Measurements from ENCODE around the gene SMPD3.

The SMPD3 gene

DNA sequence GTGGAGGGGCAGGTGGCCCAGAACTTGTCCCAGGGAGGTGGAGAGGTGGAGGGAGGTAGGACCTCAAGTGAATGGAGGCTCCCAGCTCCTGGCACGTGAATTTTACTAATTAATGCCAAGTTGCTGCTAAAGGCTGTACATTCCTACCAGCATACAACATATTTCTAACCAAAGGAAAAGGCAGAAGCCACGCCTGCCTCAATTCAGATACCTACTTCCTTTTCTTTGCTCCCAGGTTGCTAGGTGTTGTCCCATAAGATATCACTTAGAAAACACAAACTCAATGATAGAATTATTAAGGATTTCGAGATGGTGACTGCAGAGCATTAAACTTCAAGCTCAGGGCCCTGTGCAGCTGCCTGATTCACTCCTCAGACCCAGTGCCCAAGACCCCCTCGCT is 20.5 kb upstream of the SMPD3 start:
- Histone ChIP-seq H4K20me1 (ENCODE audit: insufficient read depth, low read length, poor library complexity, severe bottlenecking) (no peaks in the 10 kb centered on the region), H3K4me2 (ENCODE audit: low read depth, low read length, poor library complexity, severe bottlenecking) (no peak overlapping the region), H3K9me3 (ENCODE audit: insufficient read depth, low read depth, low read length) (no peaks in the 10 kb centered on the region), H3K27me3 (ENCODE audit: insufficient read depth, low read length, poor library complexity, severe bottlenecking) (no peaks in the 10 kb centered on the region), H3K9ac (ENCODE audit: low read depth, low read length, poor library complexity, severe bottlenecking) (no peak overlapping the region), H3F3A (ENCODE audit: low read depth) (no peaks in the 10 kb centered on the region), H3K36me3 (ENCODE audit: insufficient read depth, low read length) (no peaks in the 10 kb centered on the region), H3K79me2 (ENCODE audit: insufficient read depth, low read length) (no peaks in the 10 kb centered on the region), H2AFZ (ENCODE audit: low read length) (no peak overlapping the region), H3K9me2 (replicated peaks; ENCODE audit: low read depth, low read length) (no peaks in the 10 kb centered on the region), H3K4me3 (ENCODE audit: low read length, poor library complexity, severe bottlenecking) (no peak overlapping the region), H3K4me1 (ENCODE audit: insufficient read depth, low read length, poor library complexity, severe bottlenecking) (no peaks in the 10 kb centered on the region)
- no peak for TF ChIP-seq EZH2phosphoT487 (IDR thresholded peaks at IDR 0.05; ENCODE audit: borderline replicate concordance)
- TF ChIP-seq, protein P1, sequence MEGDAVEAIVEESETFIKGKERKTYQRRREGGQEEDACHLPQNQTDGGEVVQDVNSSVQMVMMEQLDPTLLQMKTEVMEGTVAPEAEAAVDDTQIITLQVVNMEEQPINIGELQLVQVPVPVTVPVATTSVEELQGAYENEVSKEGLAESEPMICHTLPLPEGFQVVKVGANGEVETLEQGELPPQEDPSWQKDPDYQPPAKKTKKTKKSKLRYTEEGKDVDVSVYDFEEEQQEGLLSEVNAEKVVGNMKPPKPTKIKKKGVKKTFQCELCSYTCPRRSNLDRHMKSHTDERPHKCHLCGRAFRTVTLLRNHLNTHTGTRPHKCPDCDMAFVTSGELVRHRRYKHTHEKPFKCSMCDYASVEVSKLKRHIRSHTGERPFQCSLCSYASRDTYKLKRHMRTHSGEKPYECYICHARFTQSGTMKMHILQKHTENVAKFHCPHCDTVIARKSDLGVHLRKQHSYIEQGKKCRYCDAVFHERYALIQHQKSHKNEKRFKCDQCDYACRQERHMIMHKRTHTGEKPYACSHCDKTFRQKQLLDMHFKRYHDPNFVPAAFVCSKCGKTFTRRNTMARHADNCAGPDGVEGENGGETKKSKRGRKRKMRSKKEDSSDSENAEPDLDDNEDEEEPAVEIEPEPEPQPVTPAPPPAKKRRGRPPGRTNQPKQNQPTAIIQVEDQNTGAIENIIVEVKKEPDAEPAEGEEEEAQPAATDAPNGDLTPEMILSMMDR (conservative IDR thresholded peaks at IDR 0.05; ENCODE audit: low read length) = no peak

DNA sequence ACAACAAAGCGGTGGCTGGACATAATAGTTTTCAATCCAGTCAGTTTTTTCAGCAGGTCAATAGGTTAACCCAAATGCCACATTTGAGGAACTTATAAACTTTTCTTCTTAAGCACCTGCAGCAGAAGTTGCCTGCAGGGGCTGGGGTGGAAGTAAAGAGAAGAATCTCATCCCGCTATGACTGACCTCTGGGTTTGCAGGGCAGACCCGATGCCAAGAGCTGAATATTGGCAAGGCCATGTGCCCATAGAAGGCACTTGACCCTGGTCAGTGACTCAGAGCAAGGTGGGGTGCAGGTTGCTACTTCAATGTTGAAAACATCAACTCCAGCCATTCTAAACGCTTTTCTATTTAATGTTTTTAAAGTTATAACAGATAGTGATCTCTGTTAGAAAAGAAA is 17.9 kb upstream of the SMPD3 start:
- no peaks in the 10 kb centered on the region for H4K20me1 ChIP-seq (ENCODE audit: insufficient read depth, low read length, poor library complexity, severe bottlenecking)
- H3K27me3 ChIP-seq (ENCODE audit: insufficient read depth, low read length, poor library complexity, severe bottlenecking) = no peaks in the 10 kb centered on the region
- no peaks in the 10 kb centered on the region for H3K36me3 ChIP-seq (ENCODE audit: insufficient read depth, low read length)
- H3K4me2 ChIP-seq (ENCODE audit: low read depth, low read length, poor library complexity, severe bottlenecking) = no peak overlapping the region
- H3K4me1 ChIP-seq (ENCODE audit: insufficient read depth, low read length, poor library complexity, severe bottlenecking) = no peaks in the 10 kb centered on the region
- no peak overlapping the region for H3K4me3 ChIP-seq (ENCODE audit: low read length, poor library complexity, severe bottlenecking)
- H3K9me2 ChIP-seq (replicated peaks; ENCODE audit: low read depth, low read length) = no peaks in the 10 kb centered on the region
- H3K79me2 ChIP-seq (ENCODE audit: insufficient read depth, low read length) = no peaks in the 10 kb centered on the region
- H3F3A ChIP-seq (ENCODE audit: low read depth) = no peaks in the 10 kb centered on the region
- TF ChIP-seq, protein P1 (conservative IDR thresholded peaks at IDR 0.05; ENCODE audit: low read length) = no peak
- TF ChIP-seq EZH2phosphoT487 (IDR thresholded peaks at IDR 0.05; ENCODE audit: borderline replicate concordance) = no peak
- no peak overlapping the region for H2AFZ ChIP-seq (ENCODE audit: low read length)
- no peaks in the 10 kb centered on the region for H3K9me3 ChIP-seq (ENCODE audit: insufficient read depth, low read depth, low read length)
- H3K9ac ChIP-seq (ENCODE audit: low read depth, low read length, poor library complexity, severe bottlenecking) = no peak overlapping the region

DNA sequence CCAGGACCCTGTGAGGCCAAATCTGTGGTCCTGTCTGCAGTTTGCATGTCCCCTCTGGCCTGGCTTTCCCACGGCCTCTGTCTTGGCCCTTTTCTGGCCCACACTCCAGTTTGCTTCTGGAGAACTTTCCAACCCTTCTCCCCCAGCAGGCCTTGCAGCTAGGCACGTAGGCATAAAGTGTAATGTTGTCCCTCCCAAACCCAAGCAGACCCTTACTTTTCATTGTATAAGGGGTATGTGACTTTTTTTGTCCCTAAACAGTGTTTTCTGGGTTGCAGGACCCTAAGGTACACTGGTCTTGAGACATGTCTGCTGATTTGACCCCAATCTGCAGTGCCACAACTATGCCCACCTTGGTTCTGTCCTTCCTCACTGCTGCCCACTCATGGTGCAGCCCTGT is 15.6 kb upstream of the SMPD3 start:
- H3K4me1 ChIP-seq (ENCODE audit: insufficient read depth, low read length, poor library complexity, severe bottlenecking) = no peaks in the 10 kb centered on the region

More for the DNA sequence above, 15.6 kb upstream of the SMPD3 start:
- Histone ChIP-seq H3K9me2 (replicated peaks; ENCODE audit: low read depth, low read length) (no peaks in the 10 kb centered on the region), H2AFZ (ENCODE audit: low read length) (no peak overlapping the region), H3K27me3 (ENCODE audit: insufficient read depth, low read length, poor library complexity, severe bottlenecking) (no peaks in the 10 kb centered on the region), H3K9ac (ENCODE audit: low read depth, low read length, poor library complexity, severe bottlenecking) (no peak overlapping the region), H3F3A (ENCODE audit: low read depth) (no peaks in the 10 kb centered on the region), H4K20me1 (ENCODE audit: insufficient read depth, low read length, poor library complexity, severe bottlenecking) (no peaks in the 10 kb centered on the region), H3K79me2 (ENCODE audit: insufficient read depth, low read length) (no peaks in the 10 kb centered on the region), H3K4me2 (ENCODE audit: low read depth, low read length, poor library complexity, severe bottlenecking) (no peak overlapping the region), H3K9me3 (ENCODE audit: insufficient read depth, low read depth, low read length) (no peaks in the 10 kb centered on the region), H3K4me3 (ENCODE audit: low read length, poor library complexity, severe bottlenecking) (no peak overlapping the region), H3K36me3 (ENCODE audit: insufficient read depth, low read length) (no peaks in the 10 kb centered on the region)
- TF ChIP-seq EZH2phosphoT487 (IDR thresholded peaks at IDR 0.05; ENCODE audit: borderline replicate concordance) = no peak
- TF ChIP-seq, protein P1 (conservative IDR thresholded peaks at IDR 0.05; ENCODE audit: low read length) = no peak

Measured in Loucy (cell line).